Urinary bladder (tissue), 4 donors: ENCODE data around the gene WDR54. TPM values are rescaled to one million over a fixed set of nuclear protein-coding genes. Genes with fewer than 3 reads are reported as not detected.
A peak's percentile ranks its signal among the peaks of the same experiment; 100 is the strongest.
"Not testable (repeated sequence)": the region's sequence is repeated elsewhere in the genome, so short reads cannot be mapped to it uniquely, and the experiment has no call there.

ENCODE experiments used
- DNase-seq: peaks from one replicate; pipeline ENCODE4 v3.0.0-alpha.2; 2015; ENCODE audit errors: extremely low spot score
- H3K27ac ChIP-seq: one replicate; pipeline ENCODE4 v1.5.1; 2013; ENCODE audit warnings: low read depth, mild to moderate bottlenecking, moderate library complexity
- H3K36me3 ChIP-seq: one replicate; pipeline ENCODE4 v1.6.1; 2013; ENCODE audit warnings: mild to moderate bottlenecking, moderate library complexity; ENCODE audit not compliant: insufficient read depth
- H3K4me1 ChIP-seq: one replicate; pipeline ENCODE4 v1.6.1; 2013; ENCODE audit warnings: mild to moderate bottlenecking, moderate library complexity; ENCODE audit not compliant: insufficient read depth
- H3K4me3 ChIP-seq: one replicate; pipeline ENCODE4 v1.5.1; 2013; ENCODE audit warnings: low read depth, low read length
- WGBS: extraction: QIAGEN DNeasy Blood & Tissue Kit; methylation state at CpG from one replicate; pipeline ENCODE4 v1.1.7; 2013; 5-methylcytosine and 5-hydroxymethylcytosine counted together
- polyA plus RNA-seq: library from polyadenylated mRNA; stranded (reverse); fragments of 200-250 nt; gene quantifications from one replicate; pipeline ENCODE4 v1.2.3, GENCODE V29; 2013
- total RNA-seq: library from RNA; depleted of rRNA; stranded (reverse); fragments of >200 nt; gene quantifications from one replicate; pipeline ENCODE4 v1.2.3, GENCODE V29; 2014
- donor health status: healthy with polysubstance abuse.
- donor health status: healthy.

WDR54 gene
- total and polyA plus RNA-seq, 2 donors = 7.8 to 21.5 TPM

- Histone ChIP-seq H3K4me3 (peak overlapping the region; percentile 52), H3K36me3 (no peaks in the 10 kb centered on the region), H3K4me1 (no peaks in the 10 kb centered on the region), H3K27ac (no peak overlapping the region)
- WGBS = 2% methylated on average over 10 of the region's 10 CpGs
- DNase-seq = no peak
Observed at GRCh38 chr2:74458938-74459363, 37.4 kb downstream of the WDR54 start.

- H3K27ac ChIP-seq, H3K4me3 ChIP-seq, H3K36me3 ChIP-seq, DNase-seq, H3K4me1 ChIP-seq: not testable (repeated sequence)
- 78% methylated on average over 13 of the region's 13 CpGs for WGBS
Observed at GRCh38 chr2:74459503-74460118, 38.1 kb downstream of the WDR54 start.

GRCh38 chr2:74460187-74460586, 38.7 kb downstream of the WDR54 start:
- WGBS = 84% methylated on average over 10 of the region's 10 CpGs
- not testable (repeated sequence) for DNase-seq, H3K4me3 ChIP-seq, H3K36me3 ChIP-seq, H3K27ac ChIP-seq, H3K4me1 ChIP-seq

- H3K4me3 ChIP-seq = no peak overlapping the region
- DNase-seq = no peak
- H3K27ac ChIP-seq = no peak overlapping the region
- 89% methylated on average over 27 of the region's 27 CpGs for WGBS
- H3K36me3 ChIP-seq = no peaks in the 10 kb centered on the region
- H3K4me1 ChIP-seq = no peaks in the 10 kb centered on the region
Observed at GRCh38 chr2:74461187-74462053, 39.9 kb downstream of the WDR54 start.

- WGBS = 86% methylated on average over 20 of the region's 20 CpGs
- H3K36me3 ChIP-seq = no peaks in the 10 kb centered on the region
Observed at GRCh38 chr2:74462054-74462785, 40.7 kb downstream of the WDR54 start.

GRCh38 chr2:74462786-74463105, 41.2 kb downstream of the WDR54 start:
- H3K4me3 ChIP-seq = no peak overlapping the region
- H3K4me1 ChIP-seq = no peaks in the 10 kb centered on the region
- no peak overlapping the region for H3K27ac ChIP-seq
- H3K36me3 ChIP-seq = no peaks in the 10 kb centered on the region
- no peak for DNase-seq
- WGBS = 88% methylated on average over 4 of the region's 4 CpGs

More at GRCh38 chr2:74462054-74462785, 40.7 kb downstream of the WDR54 start:
- H3K4me3 ChIP-seq = no peak overlapping the region
- no peak overlapping the region for H3K27ac ChIP-seq
- H3K4me1 ChIP-seq = no peaks in the 10 kb centered on the region
- DNase-seq = no peak

- no peak for DNase-seq
Observed at GRCh38 chr2:74464406-74464805, 42.9 kb downstream of the WDR54 start.

GRCh38 chr2:74470742-74471141, 49.2 kb downstream of the WDR54 start:
- H3K27ac ChIP-seq, DNase-seq, H3K36me3 ChIP-seq, H3K4me3 ChIP-seq, H3K4me1 ChIP-seq: not testable (repeated sequence)
- WGBS = 95% methylated on average over 12 of the region's 12 CpGs

More at GRCh38 chr2:74464406-74464805, 42.9 kb downstream of the WDR54 start:
- Histone ChIP-seq H3K4me3 (peak overlapping the region; percentile 68), H3K27ac (no peak overlapping the region), H3K4me1 (no peaks in the 10 kb centered on the region), H3K36me3 (no peaks in the 10 kb centered on the region)
- WGBS = 6% methylated on average over 13 of the region's 13 CpGs

GRCh38 chr2:74471332-74472065, 50.0 kb downstream of the WDR54 start:
- Histone ChIP-seq H3K4me3 (peak overlapping the region; percentile 45), H3K36me3 (peaks cover 2% of the 10 kb centered on the region), H3K27ac (peak overlapping the region; percentile 77), H3K4me1 (peaks cover 2% of the 10 kb centered on the region)
- 59% methylated on average over 16 of the region's 16 CpGs for WGBS
- DNase-seq = no peak

- under 1% methylated on average over 66 of the region's 66 CpGs for WGBS
- Histone ChIP-seq H3K4me3 (peak within 1 kb of the TSS; percentile 45), H3K36me3 (peaks cover 2% of the 10 kb centered on the region), H3K4me1 (peaks cover 2% of the 10 kb centered on the region), H3K27ac (peak within 1 kb of the TSS; percentile 77)
- peak; percentile 93 for DNase-seq
Observed at GRCh38 chr2:74472086-74472944, 50.8 kb downstream of the WDR54 start, which contains the start of gene MRPL53. MRPL53 (minus strand) TSS chr2:74472680; CDS start chr2:74472660, 20 bp downstream.

GRCh38 chr2:74472945-74473258, 51.4 kb downstream of the WDR54 start:
- Histone ChIP-seq H3K4me3 (peak overlapping the region; percentile 45), H3K27ac (peak overlapping the region; percentile 59), H3K36me3 (peaks cover 2% of the 10 kb centered on the region), H3K4me1 (peaks cover 2% of the 10 kb centered on the region)
- 12% methylated on average over 7 of the region's 7 CpGs for WGBS
- DNase-seq = no peak

GRCh38 chr2:74474481-74474880, 53.0 kb downstream of the WDR54 start:
- 94% methylated on average over 6 of the region's 6 CpGs for WGBS

More at GRCh38 chr2:74474481-74474880, 53.0 kb downstream of the WDR54 start:
- peaks cover 2% of the 10 kb centered on the region for H3K36me3 ChIP-seq
- no peak overlapping the region for H3K27ac ChIP-seq
- DNase-seq = no peak
- peaks cover 2% of the 10 kb centered on the region for H3K4me1 ChIP-seq
- H3K4me3 ChIP-seq = no peak overlapping the region
